HCEC 1CT (cell line): Measurements from ENCODE around the gene HES2.
"Not testable (repeated sequence)": the region's sequence is repeated elsewhere in the genome, so short reads cannot be mapped to it uniquely, and the experiment has no call there.

Source experiments
- DNase-seq: peaks from one replicate; pipeline ENCODE4 v3.0.0-alpha.2; 2017

The HES2 gene

GRCh38 chr1:6453895-6454855 lies 34.5 kb upstream of the HES2 start:
- not testable (repeated sequence) for DNase-seq

- no peak for DNase-seq
Observed at GRCh38 chr1:6450943-6451373, 31.2 kb upstream of the HES2 start.

- DNase-seq, result not testable (repeated sequence)
Observed at GRCh38 chr1:6450486-6450885, 30.8 kb upstream of the HES2 start.

- DNase-seq, result no peak
Observed at GRCh38 chr1:6450005-6450450, 30.3 kb upstream of the HES2 start.

- no peak for DNase-seq
Observed at GRCh38 chr1:6448749-6449631, 29.3 kb upstream of the HES2 start.

DNA sequence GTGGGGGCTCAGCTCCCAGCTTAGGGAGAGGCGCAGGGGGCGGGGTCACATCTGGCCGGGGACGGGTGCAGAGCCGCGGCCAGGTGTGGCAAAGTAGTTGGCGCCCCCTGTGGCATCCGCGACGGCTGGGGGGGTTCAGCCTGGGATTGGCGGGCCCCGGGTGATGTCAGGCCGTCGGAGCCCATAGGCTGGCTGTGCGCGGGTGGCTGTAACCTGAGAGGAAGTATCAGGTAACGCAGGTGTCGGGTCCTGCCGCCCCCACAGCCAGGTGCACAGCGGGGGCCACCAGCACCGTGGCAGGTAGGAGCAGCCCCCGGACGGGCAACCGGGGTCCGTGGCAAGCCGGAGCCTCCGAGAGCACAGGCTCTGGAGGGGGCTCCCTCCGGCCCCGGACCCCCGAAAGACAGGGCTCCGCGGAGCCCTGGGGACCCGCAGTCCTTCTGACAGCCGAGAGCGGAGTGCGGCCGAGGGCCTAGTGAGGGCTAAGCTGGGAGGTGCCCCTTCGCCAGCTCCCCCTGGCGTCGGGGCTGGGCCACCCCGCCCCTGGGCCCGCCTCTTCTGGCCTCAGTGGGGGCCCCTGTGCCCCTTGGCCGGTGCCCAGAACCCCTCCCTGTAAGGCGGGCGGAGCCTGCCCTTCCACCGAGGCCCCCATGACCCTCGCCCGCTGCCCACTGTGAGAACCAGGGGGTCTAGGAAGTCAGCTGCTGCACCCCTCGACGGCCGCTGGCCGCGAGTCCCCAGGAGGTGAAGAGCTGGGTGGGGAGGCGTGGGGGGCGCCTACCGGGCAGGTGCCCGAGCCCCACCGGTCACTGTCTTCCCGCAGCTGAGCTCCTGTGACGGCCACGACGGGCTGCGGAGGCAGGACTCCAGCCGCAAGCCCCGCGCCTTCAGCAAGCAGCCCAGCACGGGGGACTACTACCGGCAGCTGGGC lies 28.4 kb upstream of the HES2 start:
- no peak for DNase-seq

GRCh38 chr1:6447016-6447817 lies 27.5 kb upstream of the HES2 start:
- no peak for DNase-seq

GRCh38 chr1:6446665-6447015 lies 26.9 kb upstream of the HES2 start:
- no peak for DNase-seq

- DNase-seq, result not testable (repeated sequence)
Observed at GRCh38 chr1:6445929-6446328, 26.2 kb upstream of the HES2 start.

DNA sequence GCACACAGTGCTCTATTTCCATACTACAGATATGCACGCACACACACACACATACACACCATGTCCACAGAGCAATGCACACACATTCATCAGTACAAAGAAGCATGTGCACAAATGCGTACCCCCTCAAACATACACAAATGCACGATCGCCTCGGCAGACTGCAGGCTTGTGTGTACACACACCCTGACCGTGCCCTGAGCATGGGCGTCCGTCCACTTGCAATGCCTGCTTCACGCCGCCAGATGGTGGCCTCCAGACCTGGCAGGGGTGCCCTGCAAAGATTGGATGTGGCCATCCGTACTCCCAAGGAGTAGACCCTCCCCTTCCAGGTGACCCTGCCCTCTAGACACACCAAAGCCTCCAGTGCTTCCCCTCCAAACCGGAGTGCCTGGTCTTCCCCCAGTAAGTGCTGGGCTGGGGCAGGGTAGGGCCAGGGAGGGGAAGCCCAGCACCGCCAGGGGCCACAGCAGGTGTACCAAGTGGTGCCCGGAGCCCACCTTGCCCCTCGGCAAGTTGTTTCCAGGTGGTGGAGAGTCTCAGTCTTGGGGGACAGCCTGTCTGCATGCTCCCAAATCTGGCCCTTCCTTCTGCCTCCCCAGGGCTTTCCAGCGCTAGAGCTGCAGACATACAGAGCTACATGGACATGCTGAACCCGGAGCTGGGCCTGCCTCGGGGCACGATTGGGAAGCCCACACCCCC lies 25.5 kb upstream of the HES2 start:
- no peak for DNase-seq

DNA sequence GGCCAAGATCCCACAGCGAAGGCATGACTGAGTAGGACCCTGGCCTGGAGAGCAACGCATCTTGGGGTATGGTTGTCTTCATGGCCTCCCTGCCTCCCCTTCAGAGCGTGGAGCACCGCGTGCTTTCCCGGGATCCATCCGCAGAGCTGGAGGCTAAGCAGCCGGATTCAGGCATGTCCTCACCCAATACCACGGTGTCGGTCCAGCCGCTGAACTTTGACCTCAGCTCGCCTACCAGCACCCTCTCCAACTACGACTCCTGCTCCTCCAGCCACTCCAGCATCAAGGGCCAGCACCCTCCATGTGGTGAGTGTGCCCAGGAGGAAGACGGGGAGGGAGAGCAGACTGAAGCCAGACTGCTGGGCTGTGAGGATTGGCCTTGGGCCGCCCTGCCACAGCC lies 24.7 kb upstream of the HES2 start:
- DNase-seq, result no peak

DNA sequence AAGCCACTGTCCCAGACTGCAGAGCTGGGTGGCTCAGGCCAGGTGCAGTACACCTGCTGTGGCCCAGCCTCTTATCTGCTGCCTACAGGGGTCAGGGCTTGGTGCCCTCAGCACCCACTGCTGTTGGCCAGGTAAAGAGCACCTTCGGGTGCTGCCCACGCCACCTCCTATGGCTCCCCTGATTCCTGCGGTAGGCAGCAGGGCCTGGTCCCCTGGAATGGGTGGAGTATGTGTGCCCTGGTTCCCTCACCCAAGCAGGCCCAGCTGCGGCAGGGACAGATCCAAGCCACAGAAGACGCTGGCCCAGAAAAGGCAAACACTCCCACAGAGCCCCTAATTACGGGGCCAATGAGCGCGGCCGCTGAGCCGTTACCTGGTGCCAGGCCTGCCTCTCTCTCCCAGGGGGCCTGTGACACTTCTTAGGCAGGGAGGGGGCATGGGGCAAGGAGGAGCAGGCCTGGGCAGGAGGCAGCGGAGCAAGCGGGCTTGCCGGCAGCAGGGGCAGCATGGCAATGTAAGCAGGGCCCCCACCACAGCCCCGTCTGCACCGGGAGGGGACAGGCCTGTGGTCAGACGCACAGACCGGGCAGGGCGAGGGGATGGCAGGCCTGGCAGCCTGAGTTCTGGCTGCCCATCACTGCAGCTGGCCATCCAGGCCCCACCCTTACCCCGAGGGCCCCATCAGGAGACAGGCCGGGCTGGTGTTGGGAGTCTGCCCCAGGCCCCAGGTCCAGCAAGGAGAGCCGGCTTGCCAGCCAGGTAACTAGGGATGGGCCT lies 23.8 kb upstream of the HES2 start:
- DNase-seq, result no peak

- no peak for DNase-seq
Observed at GRCh38 chr1:6441586-6441985, 21.9 kb upstream of the HES2 start.

GRCh38 chr1:6440198-6441126 lies 20.7 kb upstream of the HES2 start:
- no peak for DNase-seq

DNA sequence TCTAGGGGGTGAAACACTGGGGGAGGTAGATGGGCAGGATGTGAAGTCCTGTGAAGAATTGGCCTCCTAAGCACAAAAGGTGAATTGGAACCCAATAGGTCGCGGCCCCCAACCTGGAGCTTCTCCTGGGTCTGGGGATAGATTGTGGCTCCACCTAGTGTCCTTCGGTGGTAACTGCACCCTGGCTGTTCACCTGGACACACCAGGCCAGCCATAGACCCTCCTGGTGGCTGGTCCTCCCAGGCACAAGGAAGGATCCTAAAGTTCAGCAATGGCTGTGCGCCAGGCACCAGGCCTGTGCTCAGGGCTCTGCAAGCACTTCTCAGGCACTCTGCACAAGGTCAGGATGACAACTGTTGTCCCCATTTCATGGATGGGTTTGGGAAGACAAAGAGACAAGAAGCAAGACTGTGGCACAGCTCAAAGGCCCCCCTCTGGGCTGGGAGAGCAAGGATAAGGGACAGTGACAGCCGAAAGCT lies 18.4 kb upstream of the HES2 start:
- DNase-seq, result peak; percentile 46

- DNase-seq, result not testable (repeated sequence)
Observed at GRCh38 chr1:6437012-6437700, 17.4 kb upstream of the HES2 start.

DNA sequence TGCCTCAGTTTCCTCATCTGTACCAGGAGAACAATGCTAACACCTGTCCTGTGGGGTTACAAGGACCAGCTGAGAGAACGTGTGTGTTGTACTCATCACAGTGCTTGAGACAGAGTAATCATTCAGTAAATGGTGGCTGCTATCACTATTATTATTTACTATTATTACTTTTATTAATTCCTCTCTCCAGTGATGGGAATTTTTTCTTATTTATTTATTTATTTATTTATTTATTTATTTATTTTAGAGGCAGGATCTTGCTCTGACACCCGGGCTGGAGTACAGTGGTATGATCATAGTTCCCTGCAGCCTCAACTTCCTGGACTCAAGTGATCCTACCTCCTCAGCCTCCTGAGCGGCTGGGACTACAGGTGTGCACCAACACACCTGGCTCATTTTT lies 16.6 kb upstream of the HES2 start:
- not testable (repeated sequence) for DNase-seq

DNA sequence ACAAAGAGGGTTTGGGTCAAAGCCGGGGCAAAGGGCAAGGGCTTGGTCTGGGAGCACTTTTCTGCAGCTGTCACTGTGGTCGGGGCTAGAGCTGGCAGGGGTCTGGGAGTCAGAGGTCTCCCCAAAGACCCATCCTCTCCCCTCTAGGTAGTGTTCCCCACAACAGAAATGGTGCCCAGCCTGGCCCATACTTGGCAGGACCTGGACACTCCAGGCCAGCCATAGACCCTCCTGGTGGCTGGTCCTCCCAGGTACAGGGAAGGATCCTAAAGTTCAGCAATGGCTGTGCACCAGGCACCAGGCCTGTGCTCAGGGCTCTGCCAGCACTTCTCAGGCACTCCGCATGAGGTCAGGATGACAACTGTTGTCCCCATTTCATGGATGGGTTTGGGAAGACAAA lies 15.8 kb upstream of the HES2 start:
- no peak for DNase-seq
